GM19455 (cell line): ENCODE data around the gene AP1G2.

Experiments used
- ATAC-seq: cut with Tn5 transposase; IDR thresholded peaks from one replicate; pipeline ENCODE4 v1.9.1; 2021; ENCODE audit not compliant: unreplicated experiment

The AP1G2 gene

DNA sequence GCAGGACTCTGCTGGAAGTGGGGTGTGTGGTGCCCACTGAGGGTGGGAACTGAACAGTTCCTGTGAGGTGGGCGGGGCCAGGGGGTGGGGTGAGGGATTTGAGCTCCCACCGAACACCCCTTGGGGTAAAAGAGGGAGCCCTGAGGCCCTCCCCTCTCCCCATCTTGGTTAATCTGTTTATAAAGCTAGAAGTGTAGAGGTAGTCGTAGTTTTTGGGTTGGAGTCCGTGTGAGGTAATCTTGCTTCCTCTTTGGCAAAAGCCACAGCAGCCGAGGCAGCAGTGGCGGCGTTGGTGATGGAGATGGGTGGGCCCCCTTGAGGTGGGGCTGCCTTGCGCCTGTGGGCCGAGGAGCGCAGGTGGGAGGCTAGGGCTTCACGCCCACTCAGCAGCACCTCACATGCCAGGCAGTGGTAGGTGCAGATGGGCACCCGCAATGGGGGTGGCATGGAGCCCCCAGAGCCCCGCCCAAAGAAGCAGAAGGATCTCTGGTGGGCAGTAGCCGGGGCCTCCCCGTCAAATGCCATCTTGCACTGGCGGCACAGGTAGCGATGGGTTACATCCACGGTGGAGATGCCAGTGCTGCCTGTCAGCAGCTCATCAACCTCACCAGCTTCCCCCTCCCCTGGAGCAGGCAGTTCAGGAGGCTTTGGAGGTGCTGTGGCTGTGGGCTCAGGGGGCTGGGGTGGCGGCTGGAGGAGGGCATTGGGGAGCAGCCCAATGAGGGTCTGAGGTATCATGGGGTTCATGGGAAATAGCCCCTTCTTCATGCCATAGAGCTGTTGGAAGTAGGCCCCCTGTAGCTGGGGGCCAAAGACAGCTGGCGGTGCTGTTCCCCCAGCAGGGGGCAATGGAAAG is 45.6 kb downstream of the AP1G2 start:
- ATAC-seq: no peak

DNA sequence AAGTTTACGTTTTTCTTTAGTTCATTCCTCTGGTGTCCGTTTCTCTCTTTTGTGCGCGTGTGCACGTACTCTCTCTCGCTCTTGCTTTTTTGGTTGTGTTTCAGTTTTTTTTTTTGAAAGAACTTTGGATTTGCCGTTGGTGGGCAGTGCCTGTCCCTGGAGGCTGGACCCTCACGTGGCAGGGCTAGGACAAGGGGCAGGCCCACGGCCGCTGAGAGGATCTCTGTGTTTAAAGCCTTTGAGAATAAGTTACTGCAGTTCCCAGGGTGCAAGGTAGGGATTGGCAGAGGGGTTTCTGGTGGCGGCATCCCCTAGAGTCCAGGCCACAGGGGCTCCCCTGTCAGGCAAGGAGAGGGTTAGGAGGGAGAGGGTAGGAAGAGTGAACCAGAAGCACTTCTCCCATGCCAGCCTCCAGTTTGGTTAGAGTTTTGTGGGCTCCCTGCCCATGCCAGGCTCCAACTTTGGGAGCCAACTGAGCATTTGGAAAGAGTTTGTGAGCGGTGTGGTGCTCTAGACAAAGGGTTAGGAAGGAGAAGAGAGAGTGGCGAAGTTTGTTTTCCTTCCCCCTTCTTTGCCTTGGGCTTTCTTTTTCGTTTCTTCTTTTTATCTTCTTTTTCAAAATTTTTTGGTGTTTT is 46.6 kb downstream of the AP1G2 start:
- no peak for ATAC-seq

DNA sequence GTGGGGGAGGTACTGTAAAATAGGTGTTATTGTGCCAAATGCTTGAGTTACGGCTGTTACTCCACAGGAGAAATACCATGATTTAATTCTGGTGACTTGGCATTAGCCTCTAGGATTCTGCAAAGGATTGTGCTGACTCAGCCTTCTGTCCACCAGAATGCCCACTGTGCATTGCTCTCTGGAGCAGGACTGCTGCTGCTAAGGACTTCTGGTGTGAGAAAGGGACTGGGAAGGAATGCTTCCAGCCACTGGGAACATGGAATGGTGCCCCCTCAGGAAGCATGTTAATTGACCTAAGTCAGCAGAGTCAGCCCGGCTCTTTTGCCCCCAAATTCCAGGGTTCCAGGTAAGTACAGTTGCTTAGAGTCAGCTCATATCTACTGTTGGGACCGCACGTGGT is 48.9 kb downstream of the AP1G2 start:
- ATAC-seq: no peak

DNA sequence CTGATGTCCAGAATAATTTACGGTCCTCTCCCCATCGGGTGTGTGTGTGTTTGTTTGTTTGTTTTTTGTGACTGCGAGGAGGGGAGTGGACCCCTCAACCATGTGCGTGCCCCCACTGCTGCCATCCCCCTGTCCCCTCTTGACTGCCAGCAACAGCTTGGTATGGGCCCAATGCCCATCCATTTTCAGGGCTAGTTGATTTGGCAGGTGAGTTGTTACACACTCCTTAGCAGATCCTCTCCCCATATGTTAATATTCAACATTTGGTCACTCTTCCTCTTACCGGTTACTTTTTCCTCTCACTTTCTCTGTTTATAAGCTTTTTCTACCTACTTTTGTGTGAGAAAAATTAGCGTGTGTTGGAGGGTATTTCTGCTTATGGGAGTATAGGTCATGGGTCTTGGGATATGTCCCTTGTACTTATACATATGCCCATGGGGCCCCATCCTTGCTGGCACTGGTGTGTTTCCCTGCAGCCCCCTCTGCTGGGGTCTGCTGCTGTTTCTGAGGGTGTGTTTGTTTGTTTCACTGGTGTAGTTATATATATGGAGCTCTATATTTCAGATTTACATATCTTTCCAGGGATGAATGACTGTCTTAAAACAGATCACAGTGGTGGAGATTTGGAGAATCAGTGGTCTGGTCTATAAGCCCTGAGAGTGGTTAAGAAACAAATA is 49.8 kb downstream of the AP1G2 start:
- ATAC-seq: no peak

DNA sequence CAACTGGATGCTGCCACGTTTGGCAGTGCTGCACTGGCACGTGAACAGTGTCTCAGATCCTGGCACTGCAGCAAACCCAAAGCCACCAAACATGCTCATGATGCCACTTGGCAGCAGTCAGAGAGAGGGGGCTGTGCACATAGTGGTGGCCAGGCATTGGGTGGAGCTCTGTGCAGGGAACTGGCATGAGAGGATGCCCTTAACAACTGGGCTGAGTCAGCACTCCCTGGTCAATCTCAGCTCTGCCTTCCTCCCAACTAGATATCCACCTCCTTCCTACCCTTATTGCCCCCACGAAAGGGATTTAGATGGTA is 53.0 kb downstream of the AP1G2 start:
- ATAC-seq: no peak

DNA sequence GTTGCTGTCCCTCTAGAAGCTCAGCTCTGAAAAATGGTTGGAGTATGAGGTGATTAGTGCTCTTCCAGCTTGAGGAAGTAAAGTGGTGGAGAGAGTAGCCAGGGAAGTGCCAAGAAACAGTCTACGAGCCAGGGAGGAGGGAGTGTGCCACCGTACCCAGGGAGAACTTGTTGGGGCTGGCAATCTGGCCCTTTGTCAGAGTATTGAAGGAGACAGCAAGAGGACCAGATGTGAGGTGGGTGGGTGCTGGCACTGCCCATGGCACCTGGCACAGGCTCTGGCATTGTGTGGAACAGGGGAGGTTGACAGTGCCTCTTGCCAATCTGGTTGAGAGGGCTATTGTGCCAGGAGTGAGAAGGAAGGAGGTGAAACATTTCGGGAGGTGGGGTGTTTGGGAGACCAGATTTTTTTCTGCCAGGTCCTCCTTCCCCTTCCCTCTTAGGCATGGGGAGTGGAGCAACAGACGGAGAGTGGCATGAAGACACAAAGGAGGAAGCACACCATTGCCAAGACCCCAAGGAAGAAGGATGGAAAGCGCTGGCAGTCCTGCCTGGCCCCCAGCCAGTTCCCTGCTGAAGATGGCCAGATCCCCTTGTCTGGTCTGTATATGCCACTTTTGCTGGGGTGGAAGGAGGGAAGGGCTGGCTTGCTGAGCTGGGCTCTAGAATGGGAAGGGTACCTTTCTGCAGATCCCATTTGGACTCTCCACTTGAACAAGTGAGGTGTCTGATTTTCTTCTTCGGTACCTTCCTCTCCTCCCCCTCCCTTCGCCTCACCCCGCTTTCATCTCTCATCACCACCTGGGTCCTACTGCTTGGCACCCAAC is 53.6 kb downstream of the AP1G2 start:
- ATAC-seq: no peak

DNA sequence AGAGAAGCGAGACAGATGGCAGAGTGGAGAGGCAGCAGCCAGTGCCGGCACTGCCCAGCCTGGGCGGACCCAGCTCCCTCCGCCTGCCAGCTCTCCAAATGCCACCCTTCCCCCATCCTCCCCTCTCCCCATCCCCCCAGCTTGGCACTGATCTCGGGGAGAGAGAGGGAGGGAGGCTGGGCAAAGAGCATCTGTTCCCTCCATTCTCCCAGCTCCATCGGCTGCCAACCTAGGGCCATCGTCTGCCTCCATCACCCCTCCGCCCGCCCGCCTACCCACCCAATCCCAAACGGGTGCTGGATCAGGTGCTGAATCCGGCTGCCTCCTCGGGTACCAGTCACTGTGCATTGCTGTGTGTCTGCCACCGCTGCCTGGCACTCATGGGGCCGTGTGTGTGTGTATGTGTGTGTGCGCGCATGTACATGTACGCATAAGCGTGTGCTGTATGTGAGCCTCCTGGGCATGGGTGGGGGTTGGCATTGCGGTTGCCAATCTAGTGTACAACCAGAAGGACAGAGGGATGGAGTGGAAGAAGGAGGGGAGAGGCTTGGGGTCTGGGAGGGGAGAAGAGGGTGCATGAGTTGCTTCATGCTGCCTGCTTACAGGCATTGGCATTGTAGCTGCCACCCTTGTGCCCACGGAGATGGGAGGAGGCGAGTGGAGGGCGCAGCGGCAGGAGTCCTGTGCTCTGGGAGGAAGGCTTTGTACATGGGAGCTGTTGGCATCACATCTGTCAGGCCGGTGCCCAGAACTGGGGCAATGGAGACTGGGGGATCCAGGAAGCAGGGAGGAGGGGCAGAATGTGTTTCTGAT is 54.4 kb downstream of the AP1G2 start:
- ATAC-seq: no peak

DNA sequence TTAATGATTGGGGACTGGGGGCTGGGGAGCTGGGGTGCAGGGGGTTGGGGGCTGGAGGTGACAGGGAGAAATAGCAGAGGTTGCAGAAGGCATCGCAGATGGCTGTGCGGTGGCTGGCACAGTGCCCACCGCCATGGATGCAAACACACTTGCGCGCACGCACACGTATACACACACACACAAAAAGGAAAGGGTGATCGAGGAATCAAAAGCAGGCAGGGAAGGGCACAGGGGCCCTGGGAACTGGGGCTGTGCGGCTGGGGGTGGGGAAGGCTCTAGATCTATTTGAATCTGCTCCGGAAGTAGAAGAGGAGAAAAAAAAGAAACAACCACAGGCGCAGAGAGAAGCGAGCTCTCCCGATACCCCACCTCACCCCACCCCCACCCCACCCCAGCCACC is 55.4 kb downstream of the AP1G2 start:
- ATAC-seq: no peak
